Activated CD4-positive, alpha-beta T cell treated with anti-CD3 and anti-CD28 coated beads, Interleukin-2, amount 10 ng/mL, durations not matched to agents 7 days and 5 days (primary cell): ENCODE measurements around the gene GLP2R. TPM values are rescaled to one million over a fixed set of nuclear protein-coding genes. Genes with fewer than 3 reads are reported as not detected.

Experiments
- CTCF ChIA-PET: fragments of 350-600 bp; sonication (Branson Sonifier 250); formaldehyde crosslinking; loops from one replicate; lab custom pipeline; 2021; ENCODE audit warnings: antibody characterized with exemption; lab: Charles Lee
- POLR2A ChIA-PET: fragments of 350-600 bp; sonication (Branson Sonifier 250); formaldehyde crosslinking; loops from one replicate; lab custom pipeline; 2021; ENCODE audit warnings: antibody characterized with exemption; lab: Charles Lee
- DNase-seq: peaks from one replicate; pipeline ENCODE4 v3.0.0-alpha.2; 2020
- H3K27ac Mint-ChIP-seq: one replicate; pipeline ENCODE4 v1.8.0; 2021; ENCODE audit warnings: mild to moderate bottlenecking, moderate library complexity, mixed read lengths
- H3K27me3 Mint-ChIP-seq: one replicate; pipeline ENCODE4 v1.8.0; 2021; ENCODE audit warnings: mixed read lengths
- H3K36me3 Mint-ChIP-seq: one replicate; pipeline ENCODE4 v1.8.0; 2021; ENCODE audit warnings: low read depth, mixed read lengths
- H3K4me1 Mint-ChIP-seq: one replicate; pipeline ENCODE4 v1.8.0; 2021; ENCODE audit warnings: mixed read lengths
- H3K4me3 Mint-ChIP-seq: one replicate; pipeline ENCODE4 v1.8.0; 2021; ENCODE audit warnings: mild to moderate bottlenecking, moderate library complexity, mixed read lengths
- H3K9me3 Mint-ChIP-seq: one replicate; pipeline ENCODE4 v1.8.0; 2021; ENCODE audit warnings: mixed read lengths
- total RNA-seq, 2 experiments: library from RNA; stranded (reverse); gene quantifications; one replicate each; pipeline ENCODE4 v1.2.3, GENCODE V29; 2021

Gene GLP2R
- total RNA-seq, 2 experiments from 2014 or later, result not detected

DNA sequence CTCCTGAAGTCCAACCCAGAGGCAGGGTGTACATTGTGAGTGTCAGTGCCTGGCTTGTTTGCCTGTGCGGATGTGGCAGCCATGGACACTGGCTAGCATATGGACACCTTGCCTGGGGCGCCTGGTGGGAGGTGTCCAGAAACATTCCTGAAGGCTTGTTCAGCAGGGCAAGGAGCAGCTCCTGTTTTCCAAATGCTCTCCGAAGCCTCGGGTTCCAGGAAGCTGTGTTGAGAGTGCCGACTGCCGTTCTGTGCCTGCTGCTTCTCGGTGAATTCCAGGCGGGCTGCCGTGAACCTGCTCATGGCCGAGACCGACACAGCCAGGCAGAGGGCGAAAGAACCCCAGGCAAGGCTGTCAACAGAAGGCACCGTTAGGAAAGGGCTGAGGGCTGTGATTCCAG lies 23.4 kb upstream of the GLP2R start:
- H3K27me3 Mint-ChIP-seq, result no peaks in the 10 kb centered on the region
- no peak overlapping the region for H3K27ac Mint-ChIP-seq
- no peak for DNase-seq
- POLR2A ChIA-PET, result no interaction called here
- H3K4me1 Mint-ChIP-seq, result no peaks in the 10 kb centered on the region
- H3K36me3 Mint-ChIP-seq, result no peaks in the 10 kb centered on the region
- CTCF ChIA-PET, result no interaction called here
- H3K9me3 Mint-ChIP-seq, result no peaks in the 10 kb centered on the region
- H3K4me3 Mint-ChIP-seq, result no peak overlapping the region

DNA sequence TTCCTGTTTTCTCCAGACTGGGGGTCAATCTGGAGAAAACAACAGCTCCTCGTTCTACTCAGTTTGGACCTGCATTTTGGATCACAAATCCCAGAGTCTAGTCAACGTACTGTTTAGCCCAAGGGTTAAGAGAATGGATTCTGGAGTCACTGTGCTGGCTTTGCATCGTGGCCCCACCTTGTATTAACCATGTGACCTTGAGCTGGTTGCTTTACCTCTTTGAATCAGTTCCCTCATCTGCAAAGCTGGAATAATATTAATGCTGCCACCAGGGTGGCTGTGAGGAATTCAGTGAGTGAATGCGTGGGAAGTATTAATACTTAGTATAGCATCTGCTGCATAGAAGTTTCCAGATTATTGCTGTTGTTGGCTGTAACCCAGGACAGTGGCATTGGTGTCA lies 23.0 kb upstream of the GLP2R start:
- Mint-ChIP-seq H3K9me3 (no peaks in the 10 kb centered on the region), H3K4me3 (no peak overlapping the region), H3K36me3 (no peaks in the 10 kb centered on the region), H3K27ac (no peak overlapping the region), H3K4me1 (no peaks in the 10 kb centered on the region), H3K27me3 (no peaks in the 10 kb centered on the region)
- CTCF ChIA-PET, result no interaction called here
- POLR2A ChIA-PET, result no interaction called here
- DNase-seq, result no peak

DNA sequence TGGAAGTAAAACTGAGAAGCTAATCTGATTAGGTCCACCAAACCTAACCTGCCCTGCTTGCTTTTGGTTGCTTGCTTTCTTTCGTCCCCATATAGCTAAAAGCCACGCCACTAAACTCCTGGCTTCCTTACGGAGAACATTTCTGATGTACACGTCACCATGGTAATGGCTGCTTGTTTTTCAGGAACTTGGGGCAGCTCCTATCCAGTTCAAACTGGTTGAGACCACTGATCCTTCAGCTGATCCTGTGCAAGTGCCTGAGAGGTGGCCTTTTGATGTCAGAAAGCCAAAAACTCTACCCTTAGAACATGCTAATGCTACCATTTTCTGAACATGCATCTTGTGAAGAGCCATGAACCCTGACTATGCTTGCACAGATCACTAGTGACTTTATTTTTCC lies 20.0 kb upstream of the GLP2R start:
- H3K4me1 Mint-ChIP-seq, result no peaks in the 10 kb centered on the region
- H3K27ac Mint-ChIP-seq, result no peak overlapping the region
- no peaks in the 10 kb centered on the region for H3K9me3 Mint-ChIP-seq
- no peaks in the 10 kb centered on the region for H3K36me3 Mint-ChIP-seq
- H3K4me3 Mint-ChIP-seq, result no peak overlapping the region
- no peaks in the 10 kb centered on the region for H3K27me3 Mint-ChIP-seq
- CTCF ChIA-PET, result no interaction called here
- POLR2A ChIA-PET, result no interaction called here
- no peak for DNase-seq

DNA sequence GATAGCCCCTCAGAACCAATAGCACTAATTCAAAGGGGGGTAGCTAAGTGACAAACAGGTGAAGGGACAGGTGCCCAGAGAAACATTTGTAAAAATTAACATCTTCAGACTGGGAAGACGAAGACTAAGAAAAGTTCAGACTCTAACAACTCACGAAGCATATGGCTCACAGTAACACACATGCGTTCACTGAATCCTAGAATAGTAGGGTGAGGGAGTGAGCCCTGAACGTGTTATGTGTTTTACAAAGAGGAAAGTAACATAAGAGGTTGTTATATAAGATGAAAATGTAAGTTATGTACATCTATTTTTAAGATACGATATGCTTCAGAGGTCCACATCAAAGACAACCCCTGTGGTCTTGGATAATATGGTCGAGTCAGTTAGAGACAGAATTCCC lies 19.0 kb upstream of the GLP2R start:
- no peaks in the 10 kb centered on the region for H3K4me1 Mint-ChIP-seq

DNA sequence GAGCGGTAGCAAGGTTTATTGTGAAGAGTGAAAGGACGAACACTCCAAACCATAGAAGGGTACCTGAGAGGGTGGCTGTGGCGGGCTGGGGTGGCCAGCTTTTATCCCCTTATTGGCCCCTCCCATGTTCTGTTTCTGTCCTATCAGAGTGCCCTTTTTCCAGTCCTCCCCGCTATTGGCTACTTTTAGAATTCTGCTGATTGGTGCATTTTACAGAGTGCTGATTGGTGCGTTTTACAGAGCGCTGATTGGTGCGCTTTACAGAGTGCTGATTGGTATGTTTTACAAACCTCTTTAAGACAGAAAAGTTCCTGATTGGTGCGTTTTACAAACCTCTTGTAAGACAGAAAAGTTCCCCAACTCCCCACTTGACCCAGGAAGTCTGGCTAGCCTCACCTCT lies 16.3 kb upstream of the GLP2R start:
- H3K27ac Mint-ChIP-seq, result no peak overlapping the region

More for the DNA sequence above, 19.0 kb upstream of the GLP2R start:
- Mint-ChIP-seq H3K36me3 (no peaks in the 10 kb centered on the region), H3K4me3 (no peak overlapping the region), H3K27ac (no peak overlapping the region), H3K27me3 (no peaks in the 10 kb centered on the region), H3K9me3 (no peaks in the 10 kb centered on the region)
- ChIA-PET CTCF (no interaction called here), POLR2A (no interaction called here)
- no peak for DNase-seq

DNA sequence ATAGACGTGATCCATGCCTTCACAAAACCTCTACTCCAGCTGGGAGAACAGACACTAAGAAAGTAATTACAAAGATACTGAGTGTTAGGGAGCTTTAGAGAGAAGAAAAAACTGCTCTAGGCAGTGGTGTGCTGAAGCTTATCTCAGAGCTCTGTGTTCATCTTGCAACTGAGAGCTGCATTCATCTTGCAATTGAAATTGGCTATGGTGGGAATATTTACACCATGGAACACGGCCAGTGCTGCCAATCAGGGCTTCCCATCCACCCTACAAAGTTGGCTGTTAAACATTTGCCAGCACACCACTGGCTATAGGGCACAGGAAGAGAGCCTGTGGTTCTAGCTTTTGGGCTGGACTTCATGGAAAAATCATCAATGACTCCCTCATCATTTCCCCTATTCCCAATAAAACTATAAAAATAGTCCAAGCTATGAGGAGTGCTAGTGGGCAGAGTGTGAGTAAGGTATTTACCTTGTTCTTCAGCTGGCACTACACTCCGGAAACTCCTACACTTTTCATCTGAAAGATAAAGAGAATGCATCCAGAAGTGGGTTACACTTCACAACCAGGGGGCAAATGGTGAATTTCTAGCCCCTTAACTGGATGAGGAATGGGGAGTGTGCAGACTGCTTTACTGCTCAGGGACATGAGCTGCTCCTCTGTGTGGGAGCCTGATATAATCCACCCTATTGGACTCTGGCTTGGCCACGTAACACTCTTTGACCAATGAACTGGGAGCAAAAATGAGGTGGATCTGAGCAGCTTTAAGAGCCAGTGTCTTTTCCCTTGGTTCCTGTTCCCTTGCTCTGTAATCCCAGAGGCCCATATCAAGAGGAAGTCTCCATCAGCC lies 15.4 kb upstream of the GLP2R start:
- H3K4me1 Mint-ChIP-seq, result no peaks in the 10 kb centered on the region
- ChIA-PET POLR2A (no interaction called here), CTCF (no interaction called here)

More for the DNA sequence above, 16.3 kb upstream of the GLP2R start:
- no peak for DNase-seq
- no peaks in the 10 kb centered on the region for H3K36me3 Mint-ChIP-seq
- ChIA-PET POLR2A (no interaction called here), CTCF (no interaction called here)
- H3K4me1 Mint-ChIP-seq, result no peaks in the 10 kb centered on the region
- no peak overlapping the region for H3K4me3 Mint-ChIP-seq
- H3K27me3 Mint-ChIP-seq, result no peaks in the 10 kb centered on the region
- no peaks in the 10 kb centered on the region for H3K9me3 Mint-ChIP-seq

DNA sequence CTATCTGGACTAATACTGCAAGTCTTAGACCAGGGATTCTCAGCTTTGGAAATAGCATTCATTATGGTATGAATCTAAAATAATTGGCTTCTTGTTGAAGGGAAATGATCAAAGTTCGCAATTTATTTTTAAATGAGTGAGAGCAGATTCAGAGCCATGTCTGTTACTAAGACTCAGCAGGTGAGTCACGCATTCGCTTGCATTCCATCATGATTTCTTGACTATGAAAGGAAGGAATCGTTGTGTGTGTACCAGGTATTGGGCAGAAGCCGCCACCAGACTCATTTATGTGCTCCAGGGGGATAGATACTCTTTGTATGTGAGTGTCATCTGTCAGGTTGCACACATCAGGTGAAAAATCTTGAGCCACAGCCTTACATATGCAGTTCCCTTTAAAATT lies 14.6 kb upstream of the GLP2R start:
- no peak for DNase-seq
- H3K9me3 Mint-ChIP-seq, result no peaks in the 10 kb centered on the region
- H3K27ac Mint-ChIP-seq, result no peak overlapping the region
- no peaks in the 10 kb centered on the region for H3K27me3 Mint-ChIP-seq
- ChIA-PET POLR2A (no interaction called here), CTCF (no interaction called here)
- no peak overlapping the region for H3K4me3 Mint-ChIP-seq
- H3K36me3 Mint-ChIP-seq, result no peaks in the 10 kb centered on the region
- no peaks in the 10 kb centered on the region for H3K4me1 Mint-ChIP-seq

More for the DNA sequence above, 15.4 kb upstream of the GLP2R start:
- no peak overlapping the region for H3K4me3 Mint-ChIP-seq
- H3K27ac Mint-ChIP-seq, result no peak overlapping the region
- no peak for DNase-seq
- H3K9me3 Mint-ChIP-seq, result no peaks in the 10 kb centered on the region
- no peaks in the 10 kb centered on the region for H3K27me3 Mint-ChIP-seq
- no peaks in the 10 kb centered on the region for H3K36me3 Mint-ChIP-seq

DNA sequence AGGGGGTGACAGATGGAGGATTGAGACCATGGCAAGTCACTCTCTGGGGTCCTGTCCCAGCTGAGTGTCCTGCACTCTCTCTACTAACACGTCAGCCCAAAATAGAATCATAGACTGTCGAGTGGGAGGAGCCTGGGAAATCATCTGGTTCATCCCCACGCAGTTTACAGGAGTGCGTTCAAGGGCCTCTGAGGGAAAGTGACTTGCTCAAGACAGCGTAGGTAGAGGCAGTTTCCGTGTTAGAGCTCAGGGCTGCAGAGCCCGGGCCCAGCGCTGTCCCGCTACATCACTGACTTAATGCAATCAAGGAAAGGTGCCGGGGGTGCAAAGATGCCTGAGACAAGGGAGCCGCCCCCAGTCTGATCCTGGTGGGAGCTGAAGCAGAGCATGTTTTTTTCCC lies 14.2 kb upstream of the GLP2R start:
- H3K9me3 Mint-ChIP-seq, result peaks cover 4% of the 10 kb centered on the region
- DNase-seq, result no peak
- H3K36me3 Mint-ChIP-seq, result no peaks in the 10 kb centered on the region
- ChIA-PET POLR2A (no interaction called here), CTCF (no interaction called here)
- no peak overlapping the region for H3K4me3 Mint-ChIP-seq
- H3K4me1 Mint-ChIP-seq, result no peaks in the 10 kb centered on the region
- no peaks in the 10 kb centered on the region for H3K27me3 Mint-ChIP-seq
- H3K27ac Mint-ChIP-seq, result no peak overlapping the region

DNA sequence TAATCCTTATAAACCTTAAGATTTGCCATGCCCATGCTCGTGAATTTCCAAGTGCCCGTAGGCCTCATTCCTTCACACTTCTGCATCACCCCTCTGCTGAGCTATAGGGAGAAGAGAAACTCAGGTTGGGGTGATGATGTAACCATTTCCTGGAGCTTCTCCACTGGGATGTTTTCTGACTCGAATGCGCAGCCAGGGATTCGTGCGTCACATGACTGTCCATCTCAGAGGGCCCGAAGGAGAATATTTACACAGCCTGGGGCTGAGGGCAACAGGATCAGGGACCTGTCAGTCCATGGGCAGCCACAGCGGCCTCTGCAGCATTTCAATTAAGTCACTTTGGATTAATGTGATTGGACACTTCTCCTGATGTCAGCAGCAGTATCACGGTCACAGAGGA lies 12.6 kb upstream of the GLP2R start:
- Mint-ChIP-seq H3K36me3 (no peaks in the 10 kb centered on the region), H3K27me3 (no peaks in the 10 kb centered on the region)

DNA sequence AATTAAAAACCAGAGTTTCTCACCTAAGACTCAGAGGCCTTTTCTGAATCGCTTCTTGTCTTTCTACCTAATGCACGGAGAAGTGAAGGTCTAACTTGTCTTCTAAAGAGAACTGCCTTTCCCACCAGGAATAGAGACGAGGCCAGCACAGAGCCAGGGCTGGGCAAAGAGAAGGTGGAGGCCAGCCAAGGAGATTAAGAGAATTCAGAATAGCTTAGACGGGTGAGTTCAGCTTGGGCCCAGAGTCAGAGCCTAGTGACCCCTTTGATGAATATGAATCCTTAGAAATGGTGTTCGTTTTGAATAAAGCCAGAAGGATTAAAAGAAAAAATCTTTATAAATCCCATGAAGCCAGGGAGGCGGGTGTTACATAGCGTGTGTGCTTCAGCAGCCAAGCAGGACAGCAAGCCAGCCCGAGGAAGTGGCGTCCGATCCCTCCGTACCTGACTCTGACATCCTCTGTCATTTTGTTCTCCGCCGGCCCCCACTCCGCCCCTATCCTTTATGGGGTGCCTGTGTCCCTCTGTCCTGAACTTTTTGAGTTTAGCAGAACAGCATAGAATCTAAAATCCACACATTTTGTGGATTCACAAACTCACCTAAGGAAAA lies 11.3 kb upstream of the GLP2R start:
- Mint-ChIP-seq H3K27ac (no peak overlapping the region), H3K4me3 (no peak overlapping the region), H3K27me3 (no peaks in the 10 kb centered on the region), H3K4me1 (no peaks in the 10 kb centered on the region), H3K9me3 (peaks cover 6% of the 10 kb centered on the region), H3K36me3 (no peaks in the 10 kb centered on the region)
- POLR2A ChIA-PET, result no interaction called here
- no peak for DNase-seq
- CTCF ChIA-PET, result no interaction called here

More for the DNA sequence above, 12.6 kb upstream of the GLP2R start:
- H3K4me3 Mint-ChIP-seq, result no peak overlapping the region
- H3K9me3 Mint-ChIP-seq, result peaks cover 6% of the 10 kb centered on the region
- ChIA-PET CTCF (no interaction called here), POLR2A (no interaction called here)
- no peak overlapping the region for H3K27ac Mint-ChIP-seq
- H3K4me1 Mint-ChIP-seq, result no peaks in the 10 kb centered on the region
- DNase-seq, result no peak

DNA sequence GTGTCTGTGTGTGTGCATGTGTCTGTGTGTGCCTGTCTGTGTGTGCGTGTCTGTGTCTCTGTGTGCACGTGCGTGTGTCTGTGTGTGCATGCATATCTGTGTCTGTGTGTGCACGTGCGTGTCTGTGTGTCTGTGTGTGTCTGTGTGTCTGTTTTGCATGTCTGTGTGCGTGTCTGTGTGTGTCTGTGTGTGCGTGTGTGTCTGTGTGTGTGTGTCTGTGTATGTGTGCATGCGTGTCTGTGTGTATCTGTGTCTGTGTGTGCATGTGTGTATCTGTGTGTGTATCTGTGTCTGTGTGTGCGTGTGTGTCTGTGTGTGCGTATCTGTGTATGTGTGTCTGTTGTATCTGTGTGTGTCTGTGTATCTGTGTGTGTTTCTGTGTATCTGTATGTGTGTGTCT lies 9.3 kb upstream of the GLP2R start:
- DNase-seq, result no peak
- CTCF ChIA-PET, result no interaction called here
- Mint-ChIP-seq H3K9me3 (peaks cover 6% of the 10 kb centered on the region), H3K4me1 (no peaks in the 10 kb centered on the region), H3K27ac (no peak overlapping the region), H3K36me3 (no peaks in the 10 kb centered on the region), H3K4me3 (no peak overlapping the region), H3K27me3 (no peaks in the 10 kb centered on the region)
- POLR2A ChIA-PET, result no interaction called here

DNA sequence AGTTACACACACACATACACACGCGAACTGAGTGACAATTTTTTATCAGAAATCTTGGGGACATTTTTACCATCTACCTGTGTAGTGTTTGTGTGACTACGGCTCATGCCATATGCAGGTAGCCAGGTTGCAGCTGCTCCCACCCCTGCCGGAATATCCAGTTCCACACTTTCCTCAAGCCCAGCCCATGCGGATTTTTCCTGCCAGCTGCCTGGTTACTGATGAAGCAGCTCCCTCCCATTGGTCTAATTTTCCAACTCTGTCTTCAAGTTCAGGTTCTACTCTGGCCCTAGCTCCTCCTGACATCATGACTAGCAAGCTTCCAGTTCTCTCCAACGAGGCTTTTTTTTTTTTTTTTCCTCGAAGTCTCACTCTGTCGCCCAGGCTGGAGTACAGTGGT lies 8.6 kb upstream of the GLP2R start:
- Mint-ChIP-seq H3K4me3 (no peak overlapping the region), H3K4me1 (no peaks in the 10 kb centered on the region), H3K36me3 (no peaks in the 10 kb centered on the region), H3K9me3 (peaks cover 6% of the 10 kb centered on the region), H3K27ac (no peak overlapping the region), H3K27me3 (no peaks in the 10 kb centered on the region)
- CTCF ChIA-PET, result no interaction called here
- POLR2A ChIA-PET, result no interaction called here
- DNase-seq, result no peak

DNA sequence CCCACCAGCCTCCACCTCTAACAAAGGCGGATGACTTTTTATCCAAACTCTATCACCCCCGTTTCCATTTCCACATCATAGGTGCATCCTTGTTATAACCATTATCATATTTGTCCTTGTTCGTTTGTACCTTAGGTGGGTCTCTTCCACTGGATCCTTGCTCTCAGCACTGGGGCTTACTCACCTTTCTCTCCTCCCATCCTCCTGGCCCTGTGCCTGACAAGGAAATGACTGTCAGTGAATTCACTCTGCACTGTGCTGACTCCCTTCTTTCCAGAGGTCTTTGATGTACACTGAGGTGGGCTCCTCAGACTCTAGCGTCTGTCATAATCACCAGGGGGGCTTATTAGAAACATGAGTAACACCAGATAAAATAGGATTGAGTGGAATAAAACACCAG lies 7.0 kb upstream of the GLP2R start:
- no peak for DNase-seq
- CTCF ChIA-PET, result no interaction called here
- Mint-ChIP-seq H3K27ac (no peak overlapping the region), H3K4me3 (no peak overlapping the region), H3K4me1 (no peaks in the 10 kb centered on the region), H3K27me3 (no peaks in the 10 kb centered on the region), H3K9me3 (peaks cover 9% of the 10 kb centered on the region), H3K36me3 (no peaks in the 10 kb centered on the region)
- POLR2A ChIA-PET, result no interaction called here

DNA sequence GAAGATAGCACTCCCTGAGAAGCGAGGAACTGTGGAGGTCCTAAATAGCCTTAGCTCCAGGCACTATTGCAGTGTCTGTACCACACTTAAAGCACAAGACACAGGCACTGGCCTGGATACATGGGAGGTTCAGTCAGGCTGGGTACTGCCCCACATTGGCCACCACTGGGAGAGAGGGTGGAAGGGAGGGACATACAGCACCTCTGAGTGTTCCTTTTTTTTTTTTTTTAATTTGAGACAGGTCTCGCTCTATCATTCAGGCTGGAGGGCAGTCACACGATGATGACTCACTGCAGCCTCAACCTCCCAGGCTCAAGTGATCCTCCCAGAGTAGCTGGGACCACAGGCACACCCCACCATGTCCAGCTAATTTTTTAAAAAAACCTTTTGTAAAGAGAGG lies 5.3 kb upstream of the GLP2R start:
- POLR2A ChIA-PET, result no interaction called here
- H3K4me1 Mint-ChIP-seq, result no peaks in the 10 kb centered on the region
- no peak for DNase-seq
- H3K27ac Mint-ChIP-seq, result no peak overlapping the region
- no peaks in the 10 kb centered on the region for H3K27me3 Mint-ChIP-seq
- H3K36me3 Mint-ChIP-seq, result no peaks in the 10 kb centered on the region
- peaks cover 9% of the 10 kb centered on the region for H3K9me3 Mint-ChIP-seq
- CTCF ChIA-PET, result no interaction called here
- H3K4me3 Mint-ChIP-seq, result no peak overlapping the region
